ENCODE results near the gene KISS1. TPM values are rescaled to one million over a fixed set of nuclear protein-coding genes. Genes with fewer than 3 reads are reported as not detected.

Gene KISS1
- total RNA-seq, 5 donors from 2014 or later (not counting 1 experiment from before 2014, with no cell fraction given) = not detected

Other genes starting within 250 kb of the KISS1 start
- gene SOX13, start 123.4 kb downstream of the KISS1 start, total RNA-seq = 1 to 10 TPM; 3.2 to 9.4 (median 5.2) TPM
- 10 to 100 TPM in 1 of 5 donors, 1 to 10 TPM in 4; 3.4 to 11.1 (median 4.2) TPM for gene ETNK2, start 44.4 kb downstream of the KISS1 start, total RNA-seq
- not detected for gene REN, start 30.2 kb downstream of the KISS1 start, total RNA-seq
- under 1 TPM in 4 of 5 donors, not detected in 1; 0.30 to 0.42 (median 0.32) TPM for gene GOLT1A, start 17.5 kb upstream of the KISS1 start, total RNA-seq
- 1 to 10 TPM in 3 of 5 donors, under 1 TPM in 2; 0.38 to 1.9 (median 1.4) TPM for gene PLEKHA6, start 163.4 kb upstream of the KISS1 start, total RNA-seq
- 100 to 1,000 TPM in 2 of 5 donors, 10 to 100 TPM in 3; 67.9 to 151 (median 70.6) TPM for gene PPP1R15B, start 215.3 kb upstream of the KISS1 start, total RNA-seq